Choroid plexus epithelial cell (primary cell): ENCODE data around the gene POLD2.

ENCODE experiments used
- DNase-seq: peaks from one replicate; pipeline ENCODE4 v3.0.0-alpha.2; 2010; ENCODE audit warnings: low read depth
- H3K4me3 ChIP-seq: 2 replicates; pipeline ENCODE4 v1.5.1; 2011; ENCODE audit warnings: low read depth, mild to moderate bottlenecking, control low read depth, low read length, moderate library complexity
- CTCF ChIP-seq: conservative IDR thresholded peaks from 2 replicates; pipeline ENCODE4 v1.5.1; 2011; ENCODE audit warnings: low read depth, mild to moderate bottlenecking, control low read depth, inconsistent platforms, low read length, moderate library complexity

Gene POLD2

GRCh38 chr7:44097064-44097932, 26.1 kb downstream of the POLD2 start:
- H3K4me3 ChIP-seq = no peak overlapping the region
- TF ChIP-seq CTCF = no peak
- no peak for DNase-seq

- no peak for DNase-seq
These were observed 26.9 kb downstream of the POLD2 start for GRCh38 chr7:44096326-44096881.

GRCh38 chr7:44095781-44096180, 27.6 kb downstream of the POLD2 start:
- no peak for TF ChIP-seq CTCF

More at GRCh38 chr7:44096326-44096881, 26.9 kb downstream of the POLD2 start:
- H3K4me3 ChIP-seq = no peak overlapping the region
- no peak for TF ChIP-seq CTCF

GRCh38 chr7:44094883-44095592, 28.3 kb downstream of the POLD2 start:
- no peak overlapping the region for H3K4me3 ChIP-seq
- TF ChIP-seq CTCF = no peak
- no peak for DNase-seq

More at GRCh38 chr7:44095781-44096180, 27.6 kb downstream of the POLD2 start:
- H3K4me3 ChIP-seq = no peak overlapping the region
- DNase-seq = no peak

GRCh38 chr7:44094365-44094764, 29.0 kb downstream of the POLD2 start:
- H3K4me3 ChIP-seq = no peak overlapping the region
- TF ChIP-seq CTCF = no peak
- peak; percentile 24 for DNase-seq

GRCh38 chr7:44093102-44093641, 30.2 kb downstream of the POLD2 start:
- DNase-seq = no peak
- H3K4me3 ChIP-seq = no peak overlapping the region
- TF ChIP-seq CTCF = no peak
